GM18867 (cell line): ENCODE measurements around the gene GAB2.
A peak's percentile ranks its signal among the peaks of the same experiment; 100 is the strongest.
"Not testable (repeated sequence)": the region's sequence is repeated elsewhere in the genome, so short reads cannot be mapped to it uniquely, and the experiment has no call there.

ENCODE experiments used
- ATAC-seq: cut with Tn5 transposase; IDR thresholded peaks from one replicate; pipeline ENCODE4 v1.9.1; 2021; ENCODE audit warnings: mild to moderate bottlenecking, moderate library complexity; ENCODE audit not compliant: unreplicated experiment

The GAB2 gene

GRCh38 chr11:78226684-78227680, 190.6 kb downstream of the GAB2 start:
- ATAC-seq: peak; percentile 32

- ATAC-seq: no peak
These were observed 192.7 kb downstream of the GAB2 start for GRCh38 chr11:78224906-78225420.

- no peak for ATAC-seq
These were observed 193.1 kb downstream of the GAB2 start for GRCh38 chr11:78224506-78224905.

GRCh38 chr11:78223320-78223954, 194.2 kb downstream of the GAB2 start:
- ATAC-seq: peak; percentile 78

- ATAC-seq: not testable (repeated sequence)
These were observed 194.9 kb downstream of the GAB2 start for GRCh38 chr11:78222726-78223125.

GRCh38 chr11:78221396-78222315, 196.0 kb downstream of the GAB2 start:
- no peak for ATAC-seq

- ATAC-seq: no peak
These were observed 197.1 kb downstream of the GAB2 start for GRCh38 chr11:78220218-78221157.

- ATAC-seq: no peak
These were observed 198.0 kb downstream of the GAB2 start for GRCh38 chr11:78219493-78220217.

GRCh38 chr11:78218707-78219492, 198.7 kb downstream of the GAB2 start:
- ATAC-seq: no peak

GRCh38 chr11:78217650-78218541, 199.7 kb downstream of the GAB2 start:
- ATAC-seq: no peak

- no peak for ATAC-seq
These were observed 200.9 kb downstream of the GAB2 start for GRCh38 chr11:78216571-78217287.

- ATAC-seq: no peak
These were observed 201.6 kb downstream of the GAB2 start for GRCh38 chr11:78216021-78216420.

GRCh38 chr11:78214331-78215194, 203.1 kb downstream of the GAB2 start:
- ATAC-seq: no peak

- ATAC-seq: no peak
These were observed 203.9 kb downstream of the GAB2 start for GRCh38 chr11:78213526-78214330.
